ENCODE measurements around the gene ADD1. TPM values are rescaled to one million over a fixed set of nuclear protein-coding genes. Genes with fewer than 3 reads are reported as not detected.

Gene ADD1
- total RNA-seq, 5 donors from 2014 or later (not counting 1 experiment from before 2014, with no cell fraction given): 241 to 274 (median 256) TPM

GRCh38 chr4:2823301-2823670 lies 20.4 kb upstream of the ADD1 start:
- ChIA-PET POLR2A (no interaction called here), CTCF (no interaction called here)
- no peak overlapping the region for H3K4me3 ChIP-seq (ENCODE audit: control insufficient read depth in 1 of 2, extremely low read depth in 1 of 2, low read length in 1 of 2)
- Mint-ChIP-seq H3K27ac (no peak overlapping the region), H3K9me3 (no peaks in the 10 kb centered on the region), H3K4me1 (peaks cover 11 to 24% (median 24%) of the 10 kb centered on the region in 3 donors), H3K4me3 (no peak overlapping the region), H3K36me3 (peaks cover 20% of the 10 kb centered on the region), H3K27me3 (no peaks in the 10 kb centered on the region)
- peaks cover 32 to 69% of the 10 kb centered on the region in 2 donors for H3K36me3 ChIP-seq (ENCODE audit: control insufficient read depth in 2 of 2, extremely low read depth in 1 of 2, insufficient read depth in 1 of 2, low read length in 1 of 2)
- no peak for DNase-seq
- WGBS (ENCODE audit: insufficient coverage): 83% methylated on average over 2 of the region's 4 CpGs
- H3K4me1 ChIP-seq (ENCODE audit: control insufficient read depth in 1 of 2, extremely low read depth in 1 of 2, insufficient read depth in 2 of 2, low read length in 2 of 2): peaks cover 0 to 48% of the 10 kb centered on the region in 2 experiments
- no peak overlapping the region for H3K27ac ChIP-seq (ENCODE audit: low read length)
- H3K9me3 ChIP-seq: no peaks in the 10 kb centered on the region
- ATAC-seq (replicated peaks in 1 of 4): no peak
- no peaks in the 10 kb centered on the region for H3K27me3 ChIP-seq (replicated peaks in 1 of 2; ENCODE audit: control insufficient read depth in 2 of 2, extremely low read depth in 1 of 2, insufficient read depth in 2 of 2, low read length in 1 of 2)

GRCh38 chr4:2823671-2824328 lies 19.8 kb upstream of the ADD1 start:
- DNase-seq (no peak), ATAC-seq (replicated peaks in 1 of 4) (no peak)
- no peaks in the 10 kb centered on the region for H3K27me3 Mint-ChIP-seq
- ChIA-PET POLR2A (no interaction called here), CTCF (no interaction called here)
- 95% methylated on average over 12 of the region's 14 CpGs for WGBS (ENCODE audit: insufficient coverage)
- no peak overlapping the region for H3K27ac Mint-ChIP-seq
- H3K4me3 Mint-ChIP-seq: no peak overlapping the region
- H3K36me3 Mint-ChIP-seq: peaks cover 25% of the 10 kb centered on the region
- Histone ChIP-seq H3K27me3 (replicated peaks in 1 of 2; ENCODE audit: control insufficient read depth in 2 of 2, extremely low read depth in 1 of 2, insufficient read depth in 2 of 2, low read length in 1 of 2) (no peaks in the 10 kb centered on the region), H3K27ac (ENCODE audit: low read length) (no peak overlapping the region), H3K9me3 (no peaks in the 10 kb centered on the region), H3K36me3 (ENCODE audit: control insufficient read depth in 2 of 2, extremely low read depth in 1 of 2, insufficient read depth in 1 of 2, low read length in 1 of 2) (peaks cover 37 to 74% of the 10 kb centered on the region in 2 donors), H3K4me1 (ENCODE audit: control insufficient read depth in 1 of 2, extremely low read depth in 1 of 2, insufficient read depth in 2 of 2, low read length in 2 of 2) (peaks cover 0 to 45% of the 10 kb centered on the region in 2 experiments), H3K4me3 (ENCODE audit: control insufficient read depth in 1 of 2, extremely low read depth in 1 of 2, low read length in 1 of 2) (no peak overlapping the region)
- no peaks in the 10 kb centered on the region for H3K9me3 Mint-ChIP-seq
- peaks cover 11 to 24% (median 23%) of the 10 kb centered on the region in 3 donors for H3K4me1 Mint-ChIP-seq

- 93% methylated on average over 15 of the region's 24 CpGs for WGBS (ENCODE audit: insufficient coverage)
- Mint-ChIP-seq H3K27me3 (no peaks in the 10 kb centered on the region), H3K4me1 (peaks cover 8 to 19% (median 17%) of the 10 kb centered on the region in 3 donors), H3K4me3 (no peak overlapping the region), H3K36me3 (peaks cover 28% of the 10 kb centered on the region), H3K9me3 (no peaks in the 10 kb centered on the region), H3K27ac (peak overlapping the region in 1 of 2 donors; percentile 28)
- H3K36me3 ChIP-seq (ENCODE audit: control insufficient read depth in 2 of 2, extremely low read depth in 1 of 2, insufficient read depth in 1 of 2, low read length in 1 of 2): peaks cover 39 to 79% of the 10 kb centered on the region in 2 donors
- peaks cover 0 to 39% of the 10 kb centered on the region in 2 experiments for H3K4me1 ChIP-seq (ENCODE audit: control insufficient read depth in 1 of 2, extremely low read depth in 1 of 2, insufficient read depth in 2 of 2, low read length in 2 of 2)
- H3K27me3 ChIP-seq (replicated peaks in 1 of 2; ENCODE audit: control insufficient read depth in 2 of 2, extremely low read depth in 1 of 2, insufficient read depth in 2 of 2, low read length in 1 of 2): no peaks in the 10 kb centered on the region
- DNase-seq (no peak), ATAC-seq (replicated peaks in 1 of 4) (no peak)
- CTCF ChIA-PET: no interaction called here
- H3K9me3 ChIP-seq: no peaks in the 10 kb centered on the region
- no peak overlapping the region for H3K4me3 ChIP-seq (ENCODE audit: control insufficient read depth in 1 of 2, extremely low read depth in 1 of 2, low read length in 1 of 2)
- POLR2A ChIA-PET: no interaction called here
- no peak overlapping the region for H3K27ac ChIP-seq (ENCODE audit: low read length)
Measured at GRCh38 chr4:2824329-2824835, 19.3 kb upstream of the ADD1 start.

- Histone ChIP-seq H3K27me3 (replicated peaks in 1 of 2; ENCODE audit: control insufficient read depth in 2 of 2, extremely low read depth in 1 of 2, insufficient read depth in 2 of 2, low read length in 1 of 2) (no peaks in the 10 kb centered on the region), H3K4me1 (ENCODE audit: control insufficient read depth in 1 of 2, extremely low read depth in 1 of 2, insufficient read depth in 2 of 2, low read length in 2 of 2) (peaks cover 0 to 34% of the 10 kb centered on the region in 2 experiments), H3K36me3 (ENCODE audit: control insufficient read depth in 2 of 2, extremely low read depth in 1 of 2, insufficient read depth in 1 of 2, low read length in 1 of 2) (peaks cover 43 to 84% of the 10 kb centered on the region in 2 donors), H3K27ac (ENCODE audit: low read length) (no peak overlapping the region), H3K9me3 (no peaks in the 10 kb centered on the region), H3K4me3 (ENCODE audit: control insufficient read depth in 1 of 2, extremely low read depth in 1 of 2, low read length in 1 of 2) (no peak overlapping the region)
- ChIA-PET CTCF (no interaction called here), POLR2A (no interaction called here)
- ATAC-seq (replicated peaks in 1 of 4) (no peak), DNase-seq (no peak)
- Mint-ChIP-seq H3K36me3 (peaks cover 28% of the 10 kb centered on the region), H3K27ac (no peak overlapping the region), H3K4me3 (no peak overlapping the region), H3K9me3 (no peaks in the 10 kb centered on the region), H3K4me1 (peaks cover 2 to 14% (median 12%) of the 10 kb centered on the region in 3 donors), H3K27me3 (no peaks in the 10 kb centered on the region)
- WGBS (ENCODE audit: insufficient coverage): 95% methylated on average over 16 of the region's 17 CpGs
Measured at GRCh38 chr4:2824836-2825381, 18.7 kb upstream of the ADD1 start.

- H3K27ac Mint-ChIP-seq: no peak overlapping the region
- DNase-seq: no peak
- peaks cover 0 to 6% (median 6%) of the 10 kb centered on the region in 3 donors for H3K4me1 Mint-ChIP-seq
- peaks cover 28% of the 10 kb centered on the region for H3K36me3 Mint-ChIP-seq
- no peaks in the 10 kb centered on the region for H3K9me3 Mint-ChIP-seq
- ChIA-PET POLR2A (no interaction called here), CTCF (no interaction called here)
- 96% methylated on average over 12 of the region's 13 CpGs for WGBS (ENCODE audit: insufficient coverage)
- H3K4me3 ChIP-seq (ENCODE audit: control insufficient read depth in 1 of 2, extremely low read depth in 1 of 2, low read length in 1 of 2): no peak overlapping the region
- no peaks in the 10 kb centered on the region for H3K27me3 Mint-ChIP-seq
- H3K9me3 ChIP-seq: no peaks in the 10 kb centered on the region
- peaks cover 0 to 26% of the 10 kb centered on the region in 2 experiments for H3K4me1 ChIP-seq (ENCODE audit: control insufficient read depth in 1 of 2, extremely low read depth in 1 of 2, insufficient read depth in 2 of 2, low read length in 2 of 2)
- H3K4me3 Mint-ChIP-seq: no peak overlapping the region
- no peaks in the 10 kb centered on the region for H3K27me3 ChIP-seq (replicated peaks in 1 of 2; ENCODE audit: control insufficient read depth in 2 of 2, extremely low read depth in 1 of 2, insufficient read depth in 2 of 2, low read length in 1 of 2)
- H3K36me3 ChIP-seq (ENCODE audit: control insufficient read depth in 2 of 2, extremely low read depth in 1 of 2, insufficient read depth in 1 of 2, low read length in 1 of 2): peaks cover 46 to 89% of the 10 kb centered on the region in 2 donors
- H3K27ac ChIP-seq (ENCODE audit: low read length): no peak overlapping the region
- no peak for ATAC-seq (replicated peaks in 1 of 4)
Measured at GRCh38 chr4:2825740-2826139, 17.9 kb upstream of the ADD1 start.

- ATAC-seq (replicated peaks in 1 of 4) (no peak), DNase-seq (no peak)
- H3K4me1 Mint-ChIP-seq: peaks cover 0 to 6% (median 6%) of the 10 kb centered on the region in 3 donors
- no peak overlapping the region for H3K27ac Mint-ChIP-seq
- no peak overlapping the region for H3K27ac ChIP-seq (ENCODE audit: low read length)
- whole genome bisulfite sequencing (ENCODE audit: insufficient coverage): 92% methylated on average over 19 of the region's 31 CpGs
- H3K4me3 ChIP-seq (ENCODE audit: control insufficient read depth in 1 of 2, extremely low read depth in 1 of 2, low read length in 1 of 2): no peak overlapping the region
- peaks cover 28% of the 10 kb centered on the region for H3K36me3 Mint-ChIP-seq
- ChIA-PET POLR2A (no interaction called here), CTCF (interaction anchor here in 1 of 2 donors (0.6 kb wide), 1 partner anchor 56 kb away, joined by 3 read pairs; no protein-coding TSS in a partner anchor)
- H3K9me3 ChIP-seq: no peaks in the 10 kb centered on the region
- H3K4me1 ChIP-seq (ENCODE audit: control insufficient read depth in 1 of 2, extremely low read depth in 1 of 2, insufficient read depth in 2 of 2, low read length in 2 of 2): peaks cover 0 to 20% of the 10 kb centered on the region in 2 experiments
- peaks cover 39 to 90% of the 10 kb centered on the region in 2 donors for H3K36me3 ChIP-seq (ENCODE audit: control insufficient read depth in 2 of 2, extremely low read depth in 1 of 2, insufficient read depth in 1 of 2, low read length in 1 of 2)
- H3K27me3 Mint-ChIP-seq: no peaks in the 10 kb centered on the region
- H3K27me3 ChIP-seq (replicated peaks in 1 of 2; ENCODE audit: control insufficient read depth in 2 of 2, extremely low read depth in 1 of 2, insufficient read depth in 2 of 2, low read length in 1 of 2): no peaks in the 10 kb centered on the region
- no peak overlapping the region for H3K4me3 Mint-ChIP-seq
- no peaks in the 10 kb centered on the region for H3K9me3 Mint-ChIP-seq
Measured at GRCh38 chr4:2827071-2827873, 16.4 kb upstream of the ADD1 start.
